ENCODE measurements around the gene FBXO24. TPM values are rescaled to one million over a fixed set of nuclear protein-coding genes. Genes with fewer than 3 reads are reported as not detected.
A peak's percentile ranks its signal among the peaks of the same experiment; 100 is the strongest.

FBXO24 gene
- total and polyA plus RNA-seq, 2 experiments from 2014 or later, result 1.1 to 1.6 TPM

DNA sequence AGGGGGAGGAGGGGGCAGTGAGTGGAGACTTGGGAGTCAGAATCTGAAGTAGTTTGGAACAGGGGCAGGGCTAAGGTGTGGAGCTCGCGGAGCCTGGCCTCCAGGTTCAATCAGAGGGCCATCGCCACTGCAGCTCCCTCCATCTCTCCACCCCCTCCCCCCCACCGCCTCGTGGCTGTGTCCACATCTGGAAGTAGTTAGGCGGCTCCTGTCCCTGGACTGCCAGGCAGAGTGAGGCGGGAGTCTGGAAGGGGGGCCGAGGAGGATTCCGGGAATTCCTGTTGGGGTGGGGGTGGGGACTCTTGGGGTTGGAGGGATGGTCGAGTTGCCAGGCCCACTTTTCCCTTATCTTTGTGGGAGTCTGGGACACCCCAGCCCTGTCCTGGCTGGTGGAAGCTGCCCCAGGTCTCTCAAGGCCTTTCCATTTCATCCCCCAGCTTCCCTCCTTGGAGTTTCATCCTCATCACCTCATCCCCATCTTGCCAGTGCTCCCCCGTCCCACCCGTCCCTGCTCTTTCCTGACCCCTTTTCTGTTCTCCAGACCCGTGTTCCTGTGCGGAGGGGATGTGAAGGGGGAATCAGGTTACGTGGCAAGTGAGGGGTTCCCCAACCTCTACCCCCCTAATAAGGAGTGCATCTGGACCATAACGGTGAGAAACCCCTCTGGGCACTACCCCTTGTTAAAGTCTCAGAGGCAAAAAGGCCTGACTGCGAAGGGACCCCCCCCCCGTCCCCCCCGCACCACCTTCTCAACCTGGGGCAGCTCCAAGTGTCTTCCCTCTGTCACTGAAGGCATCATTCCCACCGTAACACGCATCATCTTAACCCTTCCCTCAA lies 17.0 kb downstream of the FBXO24 start:
- peaks cover 15% of the 10 kb centered on the region for H3K4me1 ChIP-seq (ENCODE audit: insufficient read depth)
- peak; percentile 86 for DNase-seq (ENCODE audit: low spot score)
- no peaks in the 10 kb centered on the region for H3K27me3 ChIP-seq
- H3K79me2 ChIP-seq, result peaks cover 3% of the 10 kb centered on the region
- H3K4me2 ChIP-seq, result peak overlapping the region; percentile 100
- WGBS (ENCODE audit: low lambda C conversion rate, missing lambda C conversion rate), result 30% methylated on average over 16 of the region's 21 CpGs
- H3K27ac ChIP-seq, result peak overlapping the region; percentile 93
- H4K20me1 ChIP-seq (ENCODE audit: insufficient read depth, poor library complexity, severe bottlenecking), result no peaks in the 10 kb centered on the region
- no peaks in the 10 kb centered on the region for H3K9me3 ChIP-seq (ENCODE audit: low read depth)
- TF ChIP-seq EZH2phosphoT487 (IDR thresholded peaks at IDR 0.05; ENCODE audit: low read depth, severe bottlenecking, unreplicated experiment) (no peak), EZH2 (IDR thresholded peaks at IDR 0.05; ENCODE audit: borderline replicate concordance) (no peak)
- TF ChIP-seq, protein P1, sequence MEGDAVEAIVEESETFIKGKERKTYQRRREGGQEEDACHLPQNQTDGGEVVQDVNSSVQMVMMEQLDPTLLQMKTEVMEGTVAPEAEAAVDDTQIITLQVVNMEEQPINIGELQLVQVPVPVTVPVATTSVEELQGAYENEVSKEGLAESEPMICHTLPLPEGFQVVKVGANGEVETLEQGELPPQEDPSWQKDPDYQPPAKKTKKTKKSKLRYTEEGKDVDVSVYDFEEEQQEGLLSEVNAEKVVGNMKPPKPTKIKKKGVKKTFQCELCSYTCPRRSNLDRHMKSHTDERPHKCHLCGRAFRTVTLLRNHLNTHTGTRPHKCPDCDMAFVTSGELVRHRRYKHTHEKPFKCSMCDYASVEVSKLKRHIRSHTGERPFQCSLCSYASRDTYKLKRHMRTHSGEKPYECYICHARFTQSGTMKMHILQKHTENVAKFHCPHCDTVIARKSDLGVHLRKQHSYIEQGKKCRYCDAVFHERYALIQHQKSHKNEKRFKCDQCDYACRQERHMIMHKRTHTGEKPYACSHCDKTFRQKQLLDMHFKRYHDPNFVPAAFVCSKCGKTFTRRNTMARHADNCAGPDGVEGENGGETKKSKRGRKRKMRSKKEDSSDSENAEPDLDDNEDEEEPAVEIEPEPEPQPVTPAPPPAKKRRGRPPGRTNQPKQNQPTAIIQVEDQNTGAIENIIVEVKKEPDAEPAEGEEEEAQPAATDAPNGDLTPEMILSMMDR (IDR thresholded peaks at IDR 0.05; ENCODE audit: poor library complexity), result no peak
- H2AFZ ChIP-seq, result peak overlapping the region; percentile 88
- H3K4me3 ChIP-seq, result peak overlapping the region; percentile 45
- no peaks in the 10 kb centered on the region for H3K9me2 ChIP-seq (replicated peaks; ENCODE audit: insufficient read depth)
- no peaks in the 10 kb centered on the region for H3K36me3 ChIP-seq (replicated peaks; ENCODE audit: insufficient read depth, low read depth)

DNA sequence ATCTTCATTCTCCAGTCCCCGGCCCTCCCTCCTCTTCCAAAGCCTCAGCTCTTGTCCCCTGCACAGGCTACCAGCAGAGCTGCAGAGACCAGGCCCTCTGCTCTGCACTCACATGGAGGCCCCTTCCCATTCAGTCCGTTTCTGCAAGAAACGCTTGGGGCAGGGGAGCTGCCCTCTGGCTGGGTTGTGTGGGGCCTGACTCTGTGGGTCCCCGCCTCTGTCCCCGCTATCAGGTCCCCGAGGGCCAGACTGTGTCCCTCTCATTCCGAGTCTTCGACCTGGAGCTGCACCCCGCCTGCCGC lies 17.5 kb downstream of the FBXO24 start:
- no peaks in the 10 kb centered on the region for H3K9me2 ChIP-seq (replicated peaks; ENCODE audit: insufficient read depth)
- peak overlapping the region; percentile 45 for H3K4me3 ChIP-seq
- no peaks in the 10 kb centered on the region for H4K20me1 ChIP-seq (ENCODE audit: insufficient read depth, poor library complexity, severe bottlenecking)
- TF ChIP-seq EZH2phosphoT487 (IDR thresholded peaks at IDR 0.05; ENCODE audit: low read depth, severe bottlenecking, unreplicated experiment) (no peak), EZH2 (IDR thresholded peaks at IDR 0.05; ENCODE audit: borderline replicate concordance) (no peak)
- TF ChIP-seq, protein P1 (IDR thresholded peaks at IDR 0.05; ENCODE audit: poor library complexity), result no peak
- peak overlapping the region; percentile 88 for H2AFZ ChIP-seq
- H3K79me2 ChIP-seq, result peaks cover 3% of the 10 kb centered on the region
- no peaks in the 10 kb centered on the region for H3K9me3 ChIP-seq (ENCODE audit: low read depth)
- peak overlapping the region; percentile 93 for H3K27ac ChIP-seq
- H3K36me3 ChIP-seq (replicated peaks; ENCODE audit: insufficient read depth, low read depth), result no peaks in the 10 kb centered on the region
- no peak for DNase-seq (ENCODE audit: low spot score)
- H3K4me1 ChIP-seq (ENCODE audit: insufficient read depth), result peaks cover 15% of the 10 kb centered on the region
- H3K4me2 ChIP-seq, result peak overlapping the region; percentile 100
- WGBS (ENCODE audit: low lambda C conversion rate, missing lambda C conversion rate), result 11% methylated on average over 10 of the region's 10 CpGs
- no peaks in the 10 kb centered on the region for H3K27me3 ChIP-seq

DNA sequence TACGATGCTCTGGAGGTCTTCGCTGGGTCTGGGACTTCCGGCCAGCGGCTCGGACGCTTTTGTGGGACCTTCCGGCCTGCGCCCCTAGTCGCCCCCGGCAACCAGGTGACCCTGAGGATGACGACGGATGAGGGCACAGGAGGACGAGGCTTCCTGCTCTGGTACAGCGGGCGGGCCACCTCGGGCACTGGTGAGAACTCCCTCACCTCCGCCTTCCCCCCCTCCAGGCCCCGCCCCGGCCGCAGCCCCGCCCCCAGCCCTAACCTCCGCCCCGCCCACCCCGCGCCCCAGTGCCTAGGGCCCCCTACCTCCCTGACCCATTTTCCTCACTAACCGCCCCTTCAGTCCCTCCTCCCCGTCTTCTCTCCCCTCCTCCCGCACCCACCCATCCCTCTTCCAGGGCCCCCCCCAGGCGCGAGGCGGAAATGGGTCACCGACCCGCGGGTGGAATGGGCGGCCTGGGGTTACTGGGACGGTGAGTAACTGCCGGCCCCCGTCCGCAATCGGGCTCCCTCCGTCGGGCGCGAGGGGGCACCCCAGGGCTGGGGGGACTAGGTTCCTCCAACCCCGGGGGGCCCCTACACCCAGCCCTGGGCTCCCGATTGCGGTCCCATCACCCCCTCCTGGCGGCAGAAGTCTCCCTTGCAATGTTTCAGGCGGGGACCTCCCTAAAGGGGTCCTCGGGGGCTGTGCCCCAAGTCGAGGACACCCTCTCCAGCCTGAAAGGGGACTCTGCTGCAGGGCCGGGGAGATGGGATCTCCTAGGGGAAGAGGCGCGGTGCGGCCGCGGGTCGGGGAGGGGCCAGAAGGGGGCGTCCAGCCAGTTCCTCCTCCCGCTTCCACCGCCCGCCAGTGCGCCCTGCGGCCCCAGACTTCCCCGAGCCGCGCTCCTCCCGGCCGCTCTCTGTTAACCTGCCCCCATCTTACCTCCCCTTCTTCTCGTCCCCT lies 18.2 kb downstream of the FBXO24 start:
- H3K27ac ChIP-seq, result peak overlapping the region; percentile 93
- H3K27me3 ChIP-seq, result no peaks in the 10 kb centered on the region
- H3K36me3 ChIP-seq (replicated peaks; ENCODE audit: insufficient read depth, low read depth), result no peaks in the 10 kb centered on the region
- H4K20me1 ChIP-seq (ENCODE audit: insufficient read depth, poor library complexity, severe bottlenecking), result no peaks in the 10 kb centered on the region
- peak overlapping the region; percentile 100 for H3K4me2 ChIP-seq
- DNase-seq (ENCODE audit: low spot score), result peak; percentile 87
- peak overlapping the region; percentile 88 for H2AFZ ChIP-seq
- H3K9me2 ChIP-seq (replicated peaks; ENCODE audit: insufficient read depth), result no peaks in the 10 kb centered on the region
- peak overlapping the region; percentile 68 for H3K4me3 ChIP-seq
- H3K79me2 ChIP-seq, result peaks cover 3% of the 10 kb centered on the region
- no peaks in the 10 kb centered on the region for H3K9me3 ChIP-seq (ENCODE audit: low read depth)
- peaks cover 15% of the 10 kb centered on the region for H3K4me1 ChIP-seq (ENCODE audit: insufficient read depth)
- 3% methylated on average over 25 of the region's 70 CpGs for WGBS (ENCODE audit: low lambda C conversion rate, missing lambda C conversion rate)
- no peak for TF ChIP-seq EZH2phosphoT487 (IDR thresholded peaks at IDR 0.05; ENCODE audit: low read depth, severe bottlenecking, unreplicated experiment)
- TF ChIP-seq, protein P1 (IDR thresholded peaks at IDR 0.05; ENCODE audit: poor library complexity), result peak; percentile 50
- no peak for TF ChIP-seq EZH2 (IDR thresholded peaks at IDR 0.05; ENCODE audit: borderline replicate concordance)

Measured in hepatocyte (in vitro differentiated cells).